ENCODE data around the gene FAM43A. TPM values are rescaled to one million over a fixed set of nuclear protein-coding genes. Genes with fewer than 3 reads are reported as not detected.

The FAM43A gene
- polyA plus RNA-seq, 10 donors, result 11.9 to 22.9 (median 19.4) TPM

GRCh38 chr3:194736896-194737600, 51.4 kb downstream of the FAM43A start:
- no peak for DNase-seq

Other genes starting within 250 kb of the FAM43A start
- gene ATP13A3, start 198.9 kb upstream of the FAM43A start, polyA plus RNA-seq (ENCODE audit: insufficient read length in 10 of 10), result 10 to 100 TPM; 20.6 to 35.8 (median 28.6) TPM
- gene TMEM44, start 52.5 kb upstream of the FAM43A start, polyA plus RNA-seq (ENCODE audit: insufficient read length in 10 of 10), result 10 to 100 TPM; 16.4 to 32.4 (median 21.4) TPM
- gene LSG1, start 13.7 kb upstream of the FAM43A start, polyA plus RNA-seq (ENCODE audit: insufficient read length in 10 of 10), result 10 to 100 TPM; 19.7 to 35.1 (median 24.8) TPM